ENCODE measurements around the gene GLIS1. TPM values are rescaled to one million over a fixed set of nuclear protein-coding genes. Genes with fewer than 3 reads are reported as not detected.

GLIS1 gene
- total and polyA plus RNA-seq, 2 of the 8 experiments (the other 6 are each of a cell fraction or from before 2014, with no cell fraction given): 0.15 to 0.22 TPM

- TF ChIP-seq CHD7 (IDR thresholded peaks at IDR 0.05; ENCODE audit: insufficient replicate concordance, low read length) (no peak), ZNF274 (IDR thresholded peaks at IDR 0.05; ENCODE audit: borderline replicate concordance, extremely low read depth, low read length) (no peak)
Measured at GRCh38 chr1:53656747-53657530, 82.0 kb downstream of the GLIS1 start (continued).

Measured in H1 (cell line).